H1 (cell line): ENCODE measurements around the gene ESR1.

ENCODE experiments used
- CTCF ChIP-seq, 3 experiments: IDR thresholded peaks; 1 replicate in 2 of 3; 2 replicates in 1 of 3; pipeline versions ENCODE4 v1.5.1 to v1.6.1; 2011; ENCODE audit warnings: low read length in 3 of 3, mild to moderate bottlenecking in 3 of 3, inconsistent platforms in 2 of 3, low read depth in 1 of 3, moderate library complexity in 1 of 3; ENCODE audit not compliant: insufficient read depth in 1 of 3; ENCODE audit errors: control extremely low read depth in 1 of 3
- EP300 ChIP-seq, 2 experiments: IDR thresholded peaks; 1 replicate in 1 of 2; 2 replicates in 1 of 2; pipeline ENCODE4 v1.6.1; 2011 to 2012; ENCODE audit warnings: low read depth in 2 of 2, low read length in 2 of 2, mild to moderate bottlenecking in 2 of 2, borderline replicate concordance in 1 of 2, inconsistent platforms in 1 of 2, moderate library complexity in 1 of 2
- GABPA ChIP-seq: IDR thresholded peaks from 2 replicates; pipeline ENCODE4 v1.6.1; 2011; ENCODE audit warnings: mild to moderate bottlenecking, low read length, moderate library complexity, borderline replicate concordance; ENCODE audit not compliant: insufficient read depth
- POLR2A ChIP-seq, 2 experiments: IDR thresholded peaks; 1 replicate in 1 of 2; 2 replicates in 1 of 2; pipeline ENCODE4 v1.6.1; 2011; ENCODE audit warnings: low read depth in 2 of 2, low read length in 2 of 2, mild to moderate bottlenecking in 2 of 2; ENCODE audit errors: control extremely low read depth in 1 of 2

GRCh38 chr6:151773382-151773781 lies 34.1 kb upstream of the ESR1 start:
- no peak for TF ChIP-seq POLR2A (IDR thresholded peaks at IDR 0.05; ENCODE audit: control extremely low read depth in 1 of 2, low read depth in 2 of 2, low read length in 2 of 2)
- no peak for TF ChIP-seq CTCF (IDR thresholded peaks at IDR 0.05; ENCODE audit: control extremely low read depth in 1 of 3, insufficient read depth in 1 of 3, low read depth in 1 of 3, low read length in 3 of 3)
- TF ChIP-seq GABPA, result no peak
- TF ChIP-seq EP300 (IDR thresholded peaks at IDR 0.05; ENCODE audit: borderline replicate concordance in 1 of 2, low read depth in 2 of 2, low read length in 2 of 2), result no peak
